ENCODE measurements around the gene TSC22D2. TPM values are rescaled to one million over a fixed set of nuclear protein-coding genes. Genes with fewer than 3 reads are reported as not detected.
A peak's percentile ranks its signal among the peaks of the same experiment; 100 is the strongest.

The TSC22D2 gene
- total and polyA plus RNA-seq, 2 of the 8 experiments (the other 6 are each of a cell fraction or from before 2014, with no cell fraction given): 3.4 to 27.6 TPM

DNA sequence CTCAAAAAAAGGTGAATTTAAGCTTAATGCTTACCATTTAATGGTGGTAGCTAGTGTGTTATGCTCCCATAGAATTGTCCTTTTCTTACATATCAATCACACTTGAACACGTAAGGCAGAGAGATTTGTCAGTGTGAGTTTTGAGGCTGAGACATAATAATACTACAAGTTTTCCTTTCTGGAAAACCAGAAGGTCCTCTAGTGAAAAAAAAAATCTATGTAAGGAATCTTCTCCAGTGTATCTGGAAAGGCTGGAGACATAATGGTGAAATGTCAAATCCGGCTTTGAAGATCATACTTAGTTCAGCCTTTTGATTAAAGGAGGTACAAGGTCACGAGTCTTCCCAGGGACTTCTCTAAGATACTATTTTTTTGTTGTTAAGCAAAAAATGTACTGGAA, 3.4 kb downstream of the TSC22D2 start:
- Histone ChIP-seq H4K20me1 (replicated peaks in 1 of 2; ENCODE audit: control insufficient read depth in 1 of 2, insufficient read depth in 2 of 2, low read length in 2 of 2) (peaks cover 25 to 34% of the 10 kb centered on the region in 2 experiments), H3K4me1 (replicated peaks in 1 of 4; ENCODE audit: control insufficient read depth in 3 of 4, insufficient read depth in 4 of 4, low read length in 3 of 4) (peaks cover 0 to 6% (median 3%) of the 10 kb centered on the region in 4 experiments; a peak in 3 of 7 replicates), H3K14ac (ENCODE audit: insufficient read length) (no peak overlapping the region), H2BK12ac (ENCODE audit: low read depth, low read length) (no peak overlapping the region), H4K5ac (ENCODE audit: insufficient read length, low read depth, low read length) (no peak overlapping the region), H2AFZ (ENCODE audit: low read length) (no peak overlapping the region), H2AK5ac (ENCODE audit: low read depth, low read length) (no peak overlapping the region), H4K8ac (ENCODE audit: extremely low read depth, insufficient read depth, low read length) (no peak overlapping the region), H3K36me3 (ENCODE audit: control insufficient read depth in 2 of 4, insufficient read depth in 4 of 4, low read length in 3 of 4) (peaks cover 0 to 3% (median 0%) of the 10 kb centered on the region in 4 experiments; a peak in 1 of 8 replicates), H3K4me2 (ENCODE audit: insufficient read depth in 1 of 2, low read depth in 2 of 2, low read length in 2 of 2) (peak overlapping the region; percentile 92 to 100), H2BK15ac (ENCODE audit: low read length) (no peak overlapping the region), H2BK20ac (ENCODE audit: low read length) (no peak overlapping the region), H3K56ac (replicated peaks; ENCODE audit: insufficient read length, low read depth, low read length) (no peak overlapping the region), H2BK120ac (replicated peaks; ENCODE audit: low read depth, low read length) (no peak overlapping the region), H3K18ac (ENCODE audit: extremely low read depth, low read length) (no peak overlapping the region), H2BK5ac (ENCODE audit: low read depth, low read length) (no peak overlapping the region), H3K79me2 (ENCODE audit: control insufficient read depth in 1 of 2, insufficient read depth in 2 of 2, low read length in 2 of 2) (peaks cover 22 to 73% of the 10 kb centered on the region in 2 experiments), H3K9me3 (ENCODE audit: insufficient read depth in 2 of 2, low read depth in 1 of 2, low read length in 1 of 2) (no peaks in the 10 kb centered on the region), H3K23me2 (ENCODE audit: low read depth, low read length) (peaks cover 17% of the 10 kb centered on the region; the same call in 1 of the 2 replicates), H3K4ac (replicated peaks; ENCODE audit: insufficient read length, low read depth, low read length) (no peak overlapping the region), H3K79me1 (ENCODE audit: low read depth, low read length) (peaks cover 6% of the 10 kb centered on the region; the same call in 1 of the 2 replicates), H3K27ac (ENCODE audit: low read depth, low read length) (no peak overlapping the region), H3K23ac (ENCODE audit: insufficient read length) (no peak overlapping the region), H3K27me3 (replicated peaks in 1 of 4; ENCODE audit: control insufficient read depth in 3 of 4, extremely low read depth in 1 of 4, insufficient read depth in 3 of 4, low read length in 3 of 4) (no peaks in the 10 kb centered on the region), H4K91ac (replicated peaks; ENCODE audit: insufficient read length, low read length) (no peak overlapping the region), H3K9ac (replicated peaks in 1 of 4; ENCODE audit: extremely low read depth in 1 of 4, low read depth in 3 of 4, low read length in 3 of 4) (no peak overlapping the region), H3K4me3 (ENCODE audit: extremely low read depth in 1 of 4, insufficient read depth in 2 of 4, low read depth in 3 of 4, low read length in 4 of 4) (peak overlapping the region in 3 of 4 experiments; percentile 72 to 95 (median 91); a peak in 6 of 8 replicates)
- CTCF ChIA-PET (ENCODE audit: partially characterized antibody): interaction anchor here (1.1 to 4.9 kb wide), 11 partner anchors 14 to 183 kb away, joined by 3 to 49 read pairs (median 6); no protein-coding TSS in a partner anchor
- FAIRE-seq (no peak), DNase-seq (ENCODE audit: low read depth in 1 of 2, low spot score in 2 of 2) (no peak)
- POLR2A ChIA-PET (ENCODE audit: partially characterized antibody): interaction anchor here (1.1 to 4.1 kb wide), 5 partner anchors 7 to 23 kb away, joined by 3 to 18 read pairs (median 4); no protein-coding TSS in a partner anchor
- WGBS, 2 experiments (ENCODE audit: extremely low coverage in 1 of 2, insufficient coverage in 1 of 2, insufficient read length in 1 of 2, insufficient replicate concordance in 2 of 2, low coverage in 1 of 2, low lambda C conversion rate in 2 of 2, missing lambda C conversion rate in 1 of 2): 54% methylated on average over 3 of the region's 3 CpGs; no CpG with 5 or more reads in 1 of the 2 experiments
- TF ChIP-seq RBBP5 (IDR thresholded peaks at IDR 0.05; ENCODE audit: borderline replicate concordance, low read depth, low read length) (no peak), SIRT6 (IDR thresholded peaks at IDR 0.05; ENCODE audit: low read length) (no peak), RAD21 (IDR thresholded peaks at IDR 0.05 in 1 of 2, conservative IDR thresholded peaks at IDR 0.05 in 1 of 2; ENCODE audit: low read depth in 2 of 2, low read length in 2 of 2) (no peak), TCF12 (IDR thresholded peaks at IDR 0.05; ENCODE audit: low read depth, low read length) (no peak), BCL11A (IDR thresholded peaks at IDR 0.05; ENCODE audit: low read depth in 2 of 2, low read length in 2 of 2) (no peak), EZH2 (IDR thresholded peaks at IDR 0.05; ENCODE audit: low read depth, low read length, severe bottlenecking) (no peak), CBX8 (IDR thresholded peaks at IDR 0.05; ENCODE audit: borderline replicate concordance, low read depth, low read length) (no peak), CHD1 (IDR thresholded peaks at IDR 0.05; ENCODE audit: low read depth, low read length) (no peak), RNF2 (IDR thresholded peaks at IDR 0.05; ENCODE audit: borderline replicate concordance, low read depth, low read length, missing control alignments, poor library complexity, severe bottlenecking) (no peak), ASH2L (IDR thresholded peaks at IDR 0.05; ENCODE audit: low read length) (no peak), POLR2AphosphoS5 (IDR thresholded peaks at IDR 0.05; ENCODE audit: low read depth, low read length) (no peak), CREB1 (IDR thresholded peaks at IDR 0.05) (no peak)
- TF ChIP-seq, protein P1, sequence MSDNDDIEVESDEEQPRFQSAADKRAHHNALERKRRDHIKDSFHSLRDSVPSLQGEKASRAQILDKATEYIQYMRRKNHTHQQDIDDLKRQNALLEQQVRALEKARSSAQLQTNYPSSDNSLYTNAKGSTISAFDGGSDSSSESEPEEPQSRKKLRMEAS (IDR thresholded peaks at IDR 0.05): no peak

All from H1 (cell line).